D721Med (cell line): ENCODE measurements around the gene DLGAP1.

Source experiments
- DNase-seq: peaks from one replicate; pipeline ENCODE4 v3.0.0; 2011; ENCODE audit warnings: low spot score; ENCODE audit not compliant: insufficient read length
- FAIRE-seq: peaks from 2 replicates; lab custom pipeline; 2011; peaks lifted over from hg19 to GRCh38; lab: Jason Lieb, UNC
- TF ChIP-seq, protein P1 (sequence below): IDR thresholded peaks from 2 replicates; pipeline ENCODE4 v1.5.1; 2012; ENCODE audit warnings: mild to moderate bottlenecking, control low read depth; ENCODE audit not compliant: insufficient read depth; ENCODE audit errors: missing control alignments

DLGAP1 gene

GRCh38 chr18:3624935-3625741, 830.0 kb downstream of the DLGAP1 start:
- DNase-seq, result no peak
- no peak for FAIRE-seq
- TF ChIP-seq, protein P1, sequence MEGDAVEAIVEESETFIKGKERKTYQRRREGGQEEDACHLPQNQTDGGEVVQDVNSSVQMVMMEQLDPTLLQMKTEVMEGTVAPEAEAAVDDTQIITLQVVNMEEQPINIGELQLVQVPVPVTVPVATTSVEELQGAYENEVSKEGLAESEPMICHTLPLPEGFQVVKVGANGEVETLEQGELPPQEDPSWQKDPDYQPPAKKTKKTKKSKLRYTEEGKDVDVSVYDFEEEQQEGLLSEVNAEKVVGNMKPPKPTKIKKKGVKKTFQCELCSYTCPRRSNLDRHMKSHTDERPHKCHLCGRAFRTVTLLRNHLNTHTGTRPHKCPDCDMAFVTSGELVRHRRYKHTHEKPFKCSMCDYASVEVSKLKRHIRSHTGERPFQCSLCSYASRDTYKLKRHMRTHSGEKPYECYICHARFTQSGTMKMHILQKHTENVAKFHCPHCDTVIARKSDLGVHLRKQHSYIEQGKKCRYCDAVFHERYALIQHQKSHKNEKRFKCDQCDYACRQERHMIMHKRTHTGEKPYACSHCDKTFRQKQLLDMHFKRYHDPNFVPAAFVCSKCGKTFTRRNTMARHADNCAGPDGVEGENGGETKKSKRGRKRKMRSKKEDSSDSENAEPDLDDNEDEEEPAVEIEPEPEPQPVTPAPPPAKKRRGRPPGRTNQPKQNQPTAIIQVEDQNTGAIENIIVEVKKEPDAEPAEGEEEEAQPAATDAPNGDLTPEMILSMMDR, result no peak

- FAIRE-seq (no peak), DNase-seq (no peak)
- TF ChIP-seq, protein P1, result no peak
Measured at GRCh38 chr18:3624546-3624934, 830.6 kb downstream of the DLGAP1 start.

DNA sequence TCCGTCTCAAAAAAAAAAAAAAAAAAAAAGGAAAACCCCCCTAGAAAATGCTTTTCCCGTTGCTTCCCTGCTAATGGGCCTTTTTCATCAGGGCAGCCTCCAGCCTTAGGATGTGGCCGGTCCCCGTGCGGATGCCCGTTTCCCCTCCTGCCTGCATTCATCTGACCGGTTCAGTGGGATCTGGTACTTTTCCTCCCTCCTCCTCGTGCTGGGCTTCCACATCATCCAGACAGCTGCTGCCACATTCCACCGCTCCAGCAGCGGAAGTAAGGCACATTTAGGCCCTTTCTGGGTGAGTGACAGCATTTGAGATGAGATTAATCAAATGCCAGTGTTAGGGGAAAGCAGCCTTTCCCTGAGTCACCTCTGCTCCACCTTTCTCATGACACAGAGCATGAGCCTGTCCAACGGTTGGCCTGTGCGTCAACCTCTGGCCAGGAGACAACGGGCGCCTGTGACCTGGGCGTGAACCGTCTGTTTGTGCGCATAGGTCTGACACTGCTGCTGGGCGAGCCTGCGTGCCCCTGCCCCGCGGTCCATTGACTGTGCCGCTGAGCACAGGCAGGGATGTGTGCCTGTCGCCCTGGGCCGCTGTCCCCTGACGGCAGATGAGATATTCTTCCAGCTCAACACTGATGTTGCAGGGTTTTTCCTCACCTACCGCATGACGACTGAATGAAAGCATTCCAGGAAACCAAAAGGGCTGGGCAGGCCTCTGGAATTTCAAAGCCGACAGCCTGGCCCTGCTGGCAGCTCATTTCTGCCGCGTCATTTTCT, 831.1 kb downstream of the DLGAP1 start:
- no peak for FAIRE-seq
- TF ChIP-seq, protein P1, result no peak
- no peak for DNase-seq

DNA sequence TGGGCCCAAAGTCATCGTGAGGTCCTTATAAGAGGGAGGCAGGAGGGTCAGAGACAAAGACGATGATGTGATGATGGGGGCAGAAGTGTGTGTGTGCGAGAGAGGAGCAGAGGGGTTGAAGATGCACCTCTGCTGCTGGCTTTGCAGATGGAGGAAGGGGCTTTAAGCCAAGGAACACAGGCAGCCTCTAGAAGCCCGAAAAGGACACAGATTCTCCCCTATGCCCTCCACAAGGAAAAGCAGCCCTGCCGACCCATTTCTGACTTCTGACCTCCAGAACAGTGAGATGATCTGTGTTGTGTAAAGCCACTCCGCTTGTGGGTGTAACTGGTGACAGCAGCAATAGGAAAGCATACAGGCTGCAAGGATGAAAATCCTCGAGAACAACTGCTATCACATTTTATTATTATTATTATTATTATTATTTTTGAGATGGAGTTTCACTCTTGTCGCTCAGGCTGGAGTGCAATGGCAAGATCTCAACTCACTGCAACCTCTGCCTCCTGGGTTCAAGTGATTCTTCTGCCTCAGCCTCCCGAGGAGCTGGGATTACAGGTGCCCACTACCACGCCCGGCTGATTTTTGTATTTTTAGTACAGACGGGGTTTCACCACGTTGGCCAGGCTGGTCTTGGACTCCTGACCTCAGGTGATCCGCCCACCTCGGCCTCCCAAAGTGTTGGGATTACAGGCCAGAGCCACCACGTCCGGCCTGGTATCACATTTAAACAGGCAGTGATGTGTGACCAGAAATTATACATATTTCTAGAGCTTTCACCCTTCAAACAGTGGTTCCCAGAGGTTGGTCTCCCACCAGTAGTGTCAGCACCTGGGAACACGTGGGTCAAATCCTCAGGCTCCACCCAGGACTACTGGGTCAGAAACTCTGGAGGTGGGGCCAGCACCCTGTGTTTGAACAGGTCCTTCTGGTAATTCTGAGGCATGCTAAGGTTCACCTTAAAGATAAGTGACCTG, 834.7 kb downstream of the DLGAP1 start:
- DNase-seq, result no peak
- FAIRE-seq, result no peak
- TF ChIP-seq, protein P1, result no peak

GRCh38 chr18:3619746-3620145, 835.4 kb downstream of the DLGAP1 start:
- FAIRE-seq, result no peak

GRCh38 chr18:3619222-3619621, 835.9 kb downstream of the DLGAP1 start:
- no peak for FAIRE-seq
- no peak for DNase-seq
- TF ChIP-seq, protein P1, result no peak

More at GRCh38 chr18:3619746-3620145, 835.4 kb downstream of the DLGAP1 start:
- TF ChIP-seq, protein P1, result no peak
- DNase-seq, result no peak
